Mammary epithelial cell (primary cell): ENCODE results near the gene DDHD1.
"Not testable (repeated sequence)": the region's sequence is repeated elsewhere in the genome, so short reads cannot be mapped to it uniquely, and the experiment has no call there.

Experiments
- EZH2 ChIP-seq: IDR thresholded peaks from 2 replicates; pipeline ENCODE4 v1.6.1; 2012; ENCODE audit warnings: low read length, inconsistent platforms, borderline replicate concordance
- TF ChIP-seq, protein P1 (sequence below), 2 donors: IDR thresholded peaks in 1 of 2; conservative IDR thresholded peaks in 1 of 2; 2 replicates each; pipeline ENCODE4 v1.5.1; 2011 to 2012; ENCODE audit warnings: inconsistent platforms in 2 of 2, low read length in 2 of 2, mild to moderate bottlenecking in 2 of 2, control low read depth in 1 of 2, low read depth in 1 of 2; ENCODE audit not compliant: insufficient read depth in 1 of 2; ENCODE audit errors: extremely low read depth in 1 of 2

DNA sequence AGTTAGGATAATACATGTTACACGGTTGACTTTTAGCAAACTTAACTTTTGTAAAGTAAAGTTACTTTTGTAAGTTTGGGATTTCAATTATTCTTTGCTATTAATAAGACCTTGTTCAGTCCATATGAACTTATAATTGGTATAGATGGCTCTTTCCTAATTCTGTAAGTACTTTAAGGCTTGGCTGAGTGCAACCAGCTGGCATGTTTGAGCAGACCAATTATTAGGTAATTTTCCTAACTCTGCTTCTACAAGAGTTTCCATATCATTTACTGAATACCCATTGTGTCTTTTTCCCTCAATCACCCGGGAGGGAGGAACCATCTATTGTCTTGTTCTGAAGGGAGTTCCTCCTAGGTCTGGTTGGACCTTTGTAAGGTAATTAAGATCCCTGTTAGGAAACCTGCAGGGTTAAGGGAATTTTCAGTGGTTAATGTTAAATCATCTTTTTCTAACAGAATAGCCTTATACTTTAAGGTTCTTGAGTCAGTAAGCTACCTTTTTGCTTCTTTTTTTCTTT, 26.4 kb upstream of the DDHD1 start:
- TF ChIP-seq, protein P1, sequence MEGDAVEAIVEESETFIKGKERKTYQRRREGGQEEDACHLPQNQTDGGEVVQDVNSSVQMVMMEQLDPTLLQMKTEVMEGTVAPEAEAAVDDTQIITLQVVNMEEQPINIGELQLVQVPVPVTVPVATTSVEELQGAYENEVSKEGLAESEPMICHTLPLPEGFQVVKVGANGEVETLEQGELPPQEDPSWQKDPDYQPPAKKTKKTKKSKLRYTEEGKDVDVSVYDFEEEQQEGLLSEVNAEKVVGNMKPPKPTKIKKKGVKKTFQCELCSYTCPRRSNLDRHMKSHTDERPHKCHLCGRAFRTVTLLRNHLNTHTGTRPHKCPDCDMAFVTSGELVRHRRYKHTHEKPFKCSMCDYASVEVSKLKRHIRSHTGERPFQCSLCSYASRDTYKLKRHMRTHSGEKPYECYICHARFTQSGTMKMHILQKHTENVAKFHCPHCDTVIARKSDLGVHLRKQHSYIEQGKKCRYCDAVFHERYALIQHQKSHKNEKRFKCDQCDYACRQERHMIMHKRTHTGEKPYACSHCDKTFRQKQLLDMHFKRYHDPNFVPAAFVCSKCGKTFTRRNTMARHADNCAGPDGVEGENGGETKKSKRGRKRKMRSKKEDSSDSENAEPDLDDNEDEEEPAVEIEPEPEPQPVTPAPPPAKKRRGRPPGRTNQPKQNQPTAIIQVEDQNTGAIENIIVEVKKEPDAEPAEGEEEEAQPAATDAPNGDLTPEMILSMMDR (conservative IDR thresholded peaks at IDR 0.05 in 1 of 2, IDR thresholded peaks at IDR 0.05 in 1 of 2; ENCODE audit: extremely low read depth in 1 of 2, insufficient read depth in 1 of 2, low read depth in 1 of 2, low read length in 2 of 2) = not testable (repeated sequence)
- not testable (repeated sequence) for TF ChIP-seq EZH2
